Tibial artery (tissue), 4 donors: ENCODE results near the gene NR1D1.

ENCODE experiments used
- DNase-seq, 2 donors: peaks; one replicate each; pipeline ENCODE4 v3.0.0-alpha.2; 2019
- H3K27ac ChIP-seq, 2 donors: fragments of 200-600 bp; sonication (generic) in 1 of 2; 1 replicate in 1 of 2; 2 replicates in 1 of 2; pipeline ENCODE4 v1.5.1; 2018 to 2019; ENCODE audit warnings: mild to moderate bottlenecking in 1 of 2
- H3K27me3 ChIP-seq, 2 donors: fragments of 200-600 bp; sonication (generic) in 1 of 2; one replicate each; pipeline versions ENCODE4 v1.5.1 to v1.6.0; 2016 to 2019
- H3K36me3 ChIP-seq, 3 donors: fragments of 200-600 bp; sonication (generic) in 2 of 3; one replicate each; pipeline ENCODE4 v1.5.1; 2016 to 2019; ENCODE audit warnings: mild to moderate bottlenecking in 2 of 3
- H3K4me1 ChIP-seq, 4 donors: fragments of 200-600 bp; sonication (generic) in 2 of 4; 1 replicate in 3 of 4; 2 replicates in 1 of 4; pipeline ENCODE4 v1.5.1; 2016 to 2019
- H3K4me3 ChIP-seq, 2 donors: fragments of 200-600 bp; sonication (generic) in 1 of 2; 1 replicate in 1 of 2; 2 replicates in 1 of 2; pipeline ENCODE4 v1.5.1; 2018 to 2019; ENCODE audit warnings: mild to moderate bottlenecking in 2 of 2
- H3K9me3 ChIP-seq, 3 donors: fragments of 200-600 bp; sonication (generic) in 1 of 3; one replicate each; pipeline ENCODE4 v1.5.1; 2016 to 2019
- intact Hi-C: fragments of 100-400 bp; cut with DNase I; formaldehyde crosslinking; loops from one replicate; pipeline ENCODE4 v1.15.0; 2023; ENCODE audit warnings: low total_unique reads
- TF ChIP-seq, protein P1 (sequence below), 2 experiments: fragments of 200-600 bp in 1 of 2; fragments of 450-650 bp in 1 of 2; IDR thresholded peaks; one replicate each; pipeline ENCODE4 v1.5.1; 2017 to 2019; ENCODE audit warnings: antibody characterized with exemption in 2 of 2, mild to moderate bottlenecking in 1 of 2, moderate library complexity in 1 of 2

NR1D1 gene

DNA sequence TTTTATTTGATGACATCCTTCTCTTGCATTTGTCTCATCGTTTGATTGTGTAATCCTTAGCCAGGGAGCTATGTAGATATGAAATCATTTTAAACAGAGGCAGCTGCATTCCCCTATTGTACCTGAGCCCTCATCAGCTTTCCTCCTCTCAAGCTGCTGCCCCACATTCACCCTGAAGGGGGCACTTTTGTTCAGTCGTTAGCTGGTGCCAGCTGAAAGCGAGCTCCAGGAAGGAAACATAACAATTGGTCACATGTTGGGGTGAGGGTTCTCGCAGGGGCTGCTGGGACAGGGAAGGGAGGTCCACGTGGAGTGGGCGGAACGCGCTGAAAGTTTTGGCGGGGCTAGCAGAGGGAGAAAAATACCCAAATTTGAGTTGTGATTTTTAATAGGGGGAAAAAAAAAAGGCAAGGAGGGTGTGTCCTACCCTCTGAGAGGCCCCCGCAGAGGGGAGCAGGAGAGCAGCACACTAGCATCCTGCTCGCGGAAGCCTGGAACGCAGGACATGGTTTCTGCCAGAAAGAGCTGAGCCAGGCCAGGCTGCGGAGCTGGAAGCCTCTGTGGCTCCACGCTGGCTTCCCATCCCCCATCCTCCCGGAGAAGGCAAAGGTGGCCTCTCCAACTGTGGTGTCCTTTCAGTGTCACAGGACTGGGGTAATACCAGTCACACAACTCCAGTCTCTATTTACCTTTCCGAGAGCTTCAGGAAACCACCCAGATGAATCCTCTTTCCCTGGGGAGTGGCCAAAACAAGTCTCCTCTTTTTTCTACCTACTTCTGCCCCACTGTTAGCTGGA lies 12.9 kb upstream of the NR1D1 start:
- peak overlapping the region; percentile 41 to 54 for H3K4me3 ChIP-seq
- peak; percentile 96 to 97 for DNase-seq
- H3K27ac ChIP-seq, result peak overlapping the region; percentile 94 to 98
- peaks cover 11 to 69% (median 65%) of the 10 kb centered on the region in 4 donors for H3K4me1 ChIP-seq
- intact Hi-C loops, result loop anchor here (5.0 kb wide), 2 partner anchors 51 to 54 kb away; partner anchors contain the start of gene THRA
- no peaks in the 10 kb centered on the region for H3K27me3 ChIP-seq
- H3K36me3 ChIP-seq, result no peaks in the 10 kb centered on the region
- H3K9me3 ChIP-seq, result no peaks in the 10 kb centered on the region
- TF ChIP-seq, protein P1, sequence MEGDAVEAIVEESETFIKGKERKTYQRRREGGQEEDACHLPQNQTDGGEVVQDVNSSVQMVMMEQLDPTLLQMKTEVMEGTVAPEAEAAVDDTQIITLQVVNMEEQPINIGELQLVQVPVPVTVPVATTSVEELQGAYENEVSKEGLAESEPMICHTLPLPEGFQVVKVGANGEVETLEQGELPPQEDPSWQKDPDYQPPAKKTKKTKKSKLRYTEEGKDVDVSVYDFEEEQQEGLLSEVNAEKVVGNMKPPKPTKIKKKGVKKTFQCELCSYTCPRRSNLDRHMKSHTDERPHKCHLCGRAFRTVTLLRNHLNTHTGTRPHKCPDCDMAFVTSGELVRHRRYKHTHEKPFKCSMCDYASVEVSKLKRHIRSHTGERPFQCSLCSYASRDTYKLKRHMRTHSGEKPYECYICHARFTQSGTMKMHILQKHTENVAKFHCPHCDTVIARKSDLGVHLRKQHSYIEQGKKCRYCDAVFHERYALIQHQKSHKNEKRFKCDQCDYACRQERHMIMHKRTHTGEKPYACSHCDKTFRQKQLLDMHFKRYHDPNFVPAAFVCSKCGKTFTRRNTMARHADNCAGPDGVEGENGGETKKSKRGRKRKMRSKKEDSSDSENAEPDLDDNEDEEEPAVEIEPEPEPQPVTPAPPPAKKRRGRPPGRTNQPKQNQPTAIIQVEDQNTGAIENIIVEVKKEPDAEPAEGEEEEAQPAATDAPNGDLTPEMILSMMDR (IDR thresholded peaks at IDR 0.05), result peak; percentile 75 to 96

DNA sequence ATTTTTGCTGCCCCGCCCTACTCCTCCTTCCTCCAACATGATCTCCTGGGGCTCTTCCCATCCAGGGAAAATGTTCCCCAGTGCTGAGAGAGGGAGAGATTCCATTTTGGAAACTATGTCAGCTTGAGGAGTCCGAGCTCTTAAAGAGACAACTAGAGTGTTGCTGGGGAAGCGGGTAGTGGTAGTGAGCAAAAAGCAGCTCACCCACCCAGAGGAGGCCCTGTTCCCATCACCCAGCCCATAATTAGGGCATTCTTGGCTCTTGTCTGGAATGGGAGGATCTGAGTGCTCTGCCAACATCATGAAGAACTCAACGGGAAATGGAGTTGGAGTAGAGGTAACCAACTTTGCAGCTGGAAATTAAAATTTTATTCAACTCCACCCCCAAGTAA lies 12.3 kb upstream of the NR1D1 start:
- peak; percentile 61 to 72 for DNase-seq
- no peaks in the 10 kb centered on the region for H3K9me3 ChIP-seq
- H3K27ac ChIP-seq, result peak overlapping the region; percentile 94 to 98
- no peaks in the 10 kb centered on the region for H3K36me3 ChIP-seq
- H3K27me3 ChIP-seq, result no peaks in the 10 kb centered on the region
- intact Hi-C loops, result loop anchor here (5.0 kb wide), 2 partner anchors 50 to 55 kb away; partner anchors contain the start of gene THRA
- H3K4me3 ChIP-seq, result peak overlapping the region; percentile 3 to 41
- TF ChIP-seq, protein P1 (IDR thresholded peaks at IDR 0.05), result no peak
- peaks cover 11 to 75% (median 68%) of the 10 kb centered on the region in 4 donors for H3K4me1 ChIP-seq

DNA sequence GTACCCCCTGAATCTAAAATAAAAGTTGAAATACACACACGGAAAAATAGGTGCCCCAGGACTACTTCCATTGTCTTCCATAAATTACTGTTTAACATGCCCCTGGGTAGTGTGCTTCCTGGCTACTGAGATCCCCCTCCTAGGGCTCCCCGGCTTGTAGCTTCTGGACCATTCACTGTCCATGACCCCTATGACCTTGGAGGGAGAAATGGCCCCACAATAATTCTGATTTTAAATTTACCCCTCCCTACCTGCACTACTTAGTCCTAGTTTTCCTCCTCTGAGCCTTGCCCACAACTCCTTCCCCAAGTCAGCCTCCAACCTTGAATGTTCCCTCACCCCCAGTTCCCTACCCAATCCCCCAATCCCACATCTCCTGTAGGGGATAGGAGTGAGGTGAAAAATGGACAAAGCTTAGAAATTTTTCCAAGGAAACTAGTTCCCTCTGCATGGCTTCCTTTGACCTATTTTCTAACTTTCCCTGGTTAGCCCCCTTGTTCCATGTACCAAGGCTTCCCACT lies 11.9 kb upstream of the NR1D1 start:
- no peaks in the 10 kb centered on the region for H3K27me3 ChIP-seq
- intact Hi-C loops, result loop anchor here (5.0 kb wide), 2 partner anchors 50 to 55 kb away; partner anchors contain the start of gene THRA
- TF ChIP-seq, protein P1 (IDR thresholded peaks at IDR 0.05), result no peak
- DNase-seq, result peak in 1 of 2 donors; percentile 54
- peak overlapping the region; percentile 94 to 98 for H3K27ac ChIP-seq
- no peaks in the 10 kb centered on the region for H3K9me3 ChIP-seq
- H3K36me3 ChIP-seq, result no peaks in the 10 kb centered on the region
- peak overlapping the region in 1 of 2 donors; percentile 3 for H3K4me3 ChIP-seq
- H3K4me1 ChIP-seq, result peaks cover 11 to 79% (median 73%) of the 10 kb centered on the region in 4 donors

DNA sequence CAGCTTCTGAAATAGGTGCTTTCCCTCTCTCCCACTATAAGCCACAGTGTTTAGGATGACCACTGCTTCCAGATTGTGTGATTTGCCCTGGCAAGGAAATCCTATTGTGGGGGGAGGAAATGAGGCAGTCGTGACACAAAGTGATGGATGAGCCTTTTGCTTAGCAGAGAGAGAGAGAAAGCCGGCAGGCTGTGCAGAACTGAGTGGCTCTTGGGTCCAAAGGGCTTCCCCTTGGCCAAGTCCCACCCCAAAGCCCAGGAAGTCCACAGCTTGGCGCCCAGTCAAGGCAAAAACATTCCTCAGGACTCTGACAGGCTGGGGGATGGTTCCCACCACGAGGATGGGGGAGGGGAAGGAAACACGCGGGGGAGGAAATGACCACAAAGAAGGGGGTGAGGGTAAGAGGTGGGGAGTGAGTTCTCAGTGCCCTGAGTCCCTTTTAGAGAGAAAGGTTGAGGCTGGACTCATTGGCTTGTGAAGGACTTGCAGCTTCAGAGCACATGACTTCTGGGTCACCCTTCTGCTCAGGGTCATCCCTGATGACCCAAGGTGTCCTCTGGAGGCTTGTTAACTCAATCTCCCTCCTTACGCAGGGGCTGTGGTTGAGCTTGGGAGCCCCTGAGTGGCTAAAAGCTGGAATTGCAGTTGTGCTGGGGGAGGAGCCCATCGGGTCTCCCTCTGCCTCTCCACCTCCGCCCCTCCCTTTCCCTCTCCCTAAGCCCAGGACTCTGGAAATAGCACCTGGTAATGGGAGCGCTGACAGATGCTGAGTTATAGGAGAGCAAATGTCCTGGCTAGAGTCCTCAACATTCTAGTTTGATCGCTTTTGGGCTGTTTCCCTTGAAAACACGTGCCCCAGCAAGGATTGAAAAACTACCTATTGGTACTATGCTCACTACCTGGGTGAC lies 11.1 kb upstream of the NR1D1 start:
- DNase-seq, result peak; percentile 96 to 98
- Histone ChIP-seq H3K27ac (peak overlapping the region; percentile 94 to 98), H3K9me3 (no peaks in the 10 kb centered on the region), H3K27me3 (no peaks in the 10 kb centered on the region), H3K4me1 (peaks cover 11 to 87% (median 80%) of the 10 kb centered on the region in 4 donors), H3K4me3 (peak overlapping the region; percentile 2 to 26), H3K36me3 (no peaks in the 10 kb centered on the region)
- intact Hi-C loops, result loop anchor here (5.0 kb wide), 2 partner anchors 49 to 56 kb away; partner anchors contain the start of gene THRA
- TF ChIP-seq, protein P1 (IDR thresholded peaks at IDR 0.05), result peak; percentile 80 to 90
